ENCODE data around the gene VIPR2. TPM values are rescaled to one million over a fixed set of nuclear protein-coding genes. Genes with fewer than 3 reads are reported as not detected.

Gene VIPR2
- total RNA-seq, 1 donor from 2014 or later = not detected

DNA sequence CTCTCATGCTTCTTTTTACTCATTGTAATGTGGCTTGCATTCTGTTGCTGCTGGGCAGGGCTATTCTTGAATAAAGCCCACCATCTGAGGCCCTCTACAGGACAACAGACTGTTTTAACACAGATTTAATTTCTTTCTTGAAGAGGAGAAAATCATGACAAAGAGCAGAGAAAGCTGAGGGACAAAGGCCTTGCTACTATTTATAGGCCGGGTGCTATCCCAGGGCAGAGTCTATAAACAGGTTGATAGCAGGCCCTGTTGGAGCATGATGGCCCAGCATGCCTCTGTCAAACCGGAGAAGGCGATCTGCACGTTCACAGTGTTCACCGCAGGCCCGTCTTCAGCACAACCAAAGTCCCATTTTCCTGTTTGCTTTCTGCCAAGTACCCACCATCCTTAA lies 3.0 kb downstream of the VIPR2 start:
- no peak for ATAC-seq (ENCODE audit: low read depth)
- Mint-ChIP-seq H3K27me3 (peaks cover 15% of the 10 kb centered on the region), H3K4me3 (no peak overlapping the region), H3K27ac (no peak overlapping the region), H3K9me3 (no peaks in the 10 kb centered on the region), H3K4me1 (peaks cover 4% of the 10 kb centered on the region), H3K36me3 (ENCODE audit: low read depth) (no peaks in the 10 kb centered on the region)
- DNase-seq = no peak
- TF ChIP-seq, protein P1, sequence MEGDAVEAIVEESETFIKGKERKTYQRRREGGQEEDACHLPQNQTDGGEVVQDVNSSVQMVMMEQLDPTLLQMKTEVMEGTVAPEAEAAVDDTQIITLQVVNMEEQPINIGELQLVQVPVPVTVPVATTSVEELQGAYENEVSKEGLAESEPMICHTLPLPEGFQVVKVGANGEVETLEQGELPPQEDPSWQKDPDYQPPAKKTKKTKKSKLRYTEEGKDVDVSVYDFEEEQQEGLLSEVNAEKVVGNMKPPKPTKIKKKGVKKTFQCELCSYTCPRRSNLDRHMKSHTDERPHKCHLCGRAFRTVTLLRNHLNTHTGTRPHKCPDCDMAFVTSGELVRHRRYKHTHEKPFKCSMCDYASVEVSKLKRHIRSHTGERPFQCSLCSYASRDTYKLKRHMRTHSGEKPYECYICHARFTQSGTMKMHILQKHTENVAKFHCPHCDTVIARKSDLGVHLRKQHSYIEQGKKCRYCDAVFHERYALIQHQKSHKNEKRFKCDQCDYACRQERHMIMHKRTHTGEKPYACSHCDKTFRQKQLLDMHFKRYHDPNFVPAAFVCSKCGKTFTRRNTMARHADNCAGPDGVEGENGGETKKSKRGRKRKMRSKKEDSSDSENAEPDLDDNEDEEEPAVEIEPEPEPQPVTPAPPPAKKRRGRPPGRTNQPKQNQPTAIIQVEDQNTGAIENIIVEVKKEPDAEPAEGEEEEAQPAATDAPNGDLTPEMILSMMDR (IDR thresholded peaks at IDR 0.05) = no peak
- intact Hi-C loops (cut with micrococcal nuclease) = no loop called here
- ChIA-PET POLR2A (no interaction called here), CTCF (no interaction called here)

DNA sequence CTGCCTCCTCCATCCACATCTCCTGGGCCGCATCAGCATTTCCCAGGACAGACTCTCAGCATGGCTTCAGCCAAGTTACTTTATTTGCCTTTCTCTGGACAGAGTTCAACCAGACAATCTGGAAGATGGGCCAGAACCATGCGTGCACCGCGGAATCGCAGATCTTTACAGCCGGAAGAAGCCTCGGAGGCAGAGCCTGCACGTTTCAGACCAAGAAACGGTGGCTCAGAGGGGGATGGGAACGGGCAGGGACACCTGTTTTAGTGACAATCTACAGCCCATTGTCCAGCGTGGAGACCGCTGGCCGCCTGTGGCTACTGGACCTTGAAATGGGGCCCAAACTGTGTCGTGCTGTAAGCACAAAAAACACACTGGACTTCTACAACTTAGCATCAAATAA lies 3.5 kb downstream of the VIPR2 start:
- TF ChIP-seq, protein P1 (IDR thresholded peaks at IDR 0.05) = no peak
- DNase-seq (no peak), ATAC-seq (ENCODE audit: low read depth) (no peak)
- no peak overlapping the region for H3K27ac Mint-ChIP-seq
- H3K9me3 Mint-ChIP-seq = no peaks in the 10 kb centered on the region
- intact Hi-C loops (cut with micrococcal nuclease) = no loop called here
- no peak overlapping the region for H3K4me3 Mint-ChIP-seq
- H3K4me1 Mint-ChIP-seq = peaks cover 4% of the 10 kb centered on the region
- H3K36me3 Mint-ChIP-seq (ENCODE audit: low read depth) = no peaks in the 10 kb centered on the region
- ChIA-PET POLR2A (no interaction called here), CTCF (no interaction called here)
- H3K27me3 Mint-ChIP-seq = peaks cover 15% of the 10 kb centered on the region

DNA sequence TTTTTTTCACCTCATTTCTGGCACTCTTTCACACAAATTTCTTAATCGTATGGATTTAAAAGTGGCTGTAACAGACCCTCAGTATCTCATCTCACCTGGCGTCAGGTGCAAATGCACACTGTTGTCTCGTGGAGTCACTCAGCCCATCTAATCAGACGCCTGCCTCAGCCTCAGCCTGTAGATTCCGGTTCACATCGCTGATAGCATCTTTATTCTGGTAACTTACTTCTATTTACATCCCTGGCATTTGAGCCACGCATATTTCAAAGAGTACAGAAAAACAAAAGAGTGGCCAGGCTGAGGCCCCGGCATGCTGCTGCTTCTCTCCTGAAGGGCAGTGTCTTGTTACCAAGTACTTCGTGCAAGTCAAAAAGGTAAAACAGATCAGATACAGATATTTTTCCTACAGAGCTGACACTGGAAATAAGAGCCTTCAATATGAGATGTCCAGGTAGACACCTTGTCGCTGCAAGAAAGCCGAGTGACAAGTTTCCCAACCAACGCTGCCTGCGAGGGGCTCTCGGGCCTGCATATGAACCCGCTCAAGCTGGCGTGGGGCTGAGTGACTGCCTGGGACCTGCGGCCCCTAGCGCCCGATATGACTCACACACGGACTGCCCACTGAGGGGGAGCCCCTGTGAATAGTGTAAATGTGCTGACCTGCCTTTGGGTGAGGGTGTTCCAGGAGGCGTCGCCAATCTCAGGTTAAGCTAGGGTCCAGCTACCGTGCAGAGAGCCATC lies 4.3 kb downstream of the VIPR2 start:
- Mint-ChIP-seq H3K36me3 (ENCODE audit: low read depth) (no peaks in the 10 kb centered on the region), H3K4me1 (peaks cover 4% of the 10 kb centered on the region), H3K9me3 (no peaks in the 10 kb centered on the region), H3K27ac (no peak overlapping the region), H3K4me3 (no peak overlapping the region), H3K27me3 (peaks cover 17% of the 10 kb centered on the region)
- CTCF ChIA-PET = no interaction called here
- intact Hi-C loops (cut with micrococcal nuclease) = no loop called here
- DNase-seq = no peak
- no peak for ATAC-seq (ENCODE audit: low read depth)
- POLR2A ChIA-PET = no interaction called here
- TF ChIP-seq, protein P1 (IDR thresholded peaks at IDR 0.05) = no peak

DNA sequence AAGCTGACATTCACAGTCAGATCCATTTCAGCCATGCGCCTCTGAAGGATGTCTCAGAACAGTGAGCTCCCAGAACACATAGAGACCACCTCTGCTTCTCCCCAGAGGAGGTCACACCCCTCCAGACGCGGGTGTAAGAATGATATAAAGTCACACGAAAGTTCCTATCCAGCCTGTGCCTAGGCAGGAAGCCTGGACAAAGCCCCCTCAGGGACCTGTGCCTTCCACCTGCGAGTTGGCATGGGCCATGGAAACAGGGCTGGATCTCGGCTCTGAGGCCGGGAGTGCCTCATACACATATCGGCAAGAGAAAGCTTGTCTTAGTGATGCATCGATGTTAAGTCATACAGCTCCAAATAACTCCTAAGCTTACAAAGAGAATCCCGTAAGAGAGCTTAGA lies 5.0 kb downstream of the VIPR2 start:
- intact Hi-C loops (cut with micrococcal nuclease) = no loop called here
- Mint-ChIP-seq H3K4me1 (peaks cover 4% of the 10 kb centered on the region), H3K9me3 (no peaks in the 10 kb centered on the region), H3K4me3 (no peak overlapping the region), H3K36me3 (ENCODE audit: low read depth) (no peaks in the 10 kb centered on the region), H3K27me3 (peaks cover 17% of the 10 kb centered on the region), H3K27ac (no peak overlapping the region)
- ChIA-PET CTCF (no interaction called here), POLR2A (no interaction called here)
- TF ChIP-seq, protein P1 (IDR thresholded peaks at IDR 0.05) = no peak
- no peak for DNase-seq
- no peak for ATAC-seq (ENCODE audit: low read depth)

DNA sequence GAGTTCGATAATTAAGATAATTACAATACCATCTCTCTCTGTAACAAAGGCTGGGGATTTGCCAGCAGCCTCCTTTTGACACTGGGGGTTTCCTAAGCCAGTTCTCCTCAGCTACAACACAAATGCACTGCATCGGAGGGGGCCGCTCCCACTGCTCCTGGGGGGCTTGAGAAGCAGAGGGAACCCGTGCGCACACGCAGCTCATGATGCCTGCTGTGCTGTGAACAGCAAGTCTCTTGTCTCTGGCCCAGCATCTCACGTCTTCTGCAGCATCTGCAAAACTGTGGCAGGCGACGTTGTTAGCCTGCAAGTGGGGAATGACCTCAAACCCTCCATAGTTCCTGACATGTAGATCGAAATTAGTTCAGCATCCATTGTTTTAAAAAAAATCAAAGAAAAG lies 5.5 kb downstream of the VIPR2 start:
- Mint-ChIP-seq H3K4me3 (no peak overlapping the region), H3K9me3 (no peaks in the 10 kb centered on the region), H3K27ac (no peak overlapping the region), H3K27me3 (peaks cover 17% of the 10 kb centered on the region), H3K36me3 (ENCODE audit: low read depth) (no peaks in the 10 kb centered on the region), H3K4me1 (peaks cover 4% of the 10 kb centered on the region)
- POLR2A ChIA-PET = no interaction called here
- DNase-seq (no peak), ATAC-seq (ENCODE audit: low read depth) (no peak)
- CTCF ChIA-PET = no interaction called here
- intact Hi-C loops (cut with micrococcal nuclease) = no loop called here
- TF ChIP-seq, protein P1 (IDR thresholded peaks at IDR 0.05) = no peak
